Gastroesophageal sphincter (tissue), 3 donors: ENCODE data around the gene FOXL1.

Experiments used
- EP300 ChIP-seq: sonication (generic); formaldehyde crosslinking; IDR thresholded peaks from one replicate; pipeline ENCODE4 v1.6.1; 2017; ENCODE audit warnings: antibody characterized with exemption, mild to moderate bottlenecking
- POLR2A ChIP-seq, 2 donors: fragments of 450-650 bp; IDR thresholded peaks; one replicate each; pipeline ENCODE4 v1.6.1; 2017; ENCODE audit warnings: antibody characterized with exemption in 2 of 2, mild to moderate bottlenecking in 2 of 2, moderate library complexity in 1 of 2
- POLR2AphosphoS5 ChIP-seq: sonication (generic); formaldehyde crosslinking; IDR thresholded peaks from one replicate; pipeline ENCODE4 v1.6.1; 2017; ENCODE audit warnings: antibody characterized with exemption
- TF ChIP-seq, protein P1 (sequence below), 4 experiments: fragments of 200-600 bp in 2 of 4; fragments of 450-650 bp in 2 of 4; sonication (generic) in 1 of 4; IDR thresholded peaks; one replicate each; pipeline ENCODE4 v1.5.1; 2017 to 2019; ENCODE audit warnings: antibody characterized with exemption in 4 of 4, mild to moderate bottlenecking in 2 of 4, moderate library complexity in 2 of 4

DNA sequence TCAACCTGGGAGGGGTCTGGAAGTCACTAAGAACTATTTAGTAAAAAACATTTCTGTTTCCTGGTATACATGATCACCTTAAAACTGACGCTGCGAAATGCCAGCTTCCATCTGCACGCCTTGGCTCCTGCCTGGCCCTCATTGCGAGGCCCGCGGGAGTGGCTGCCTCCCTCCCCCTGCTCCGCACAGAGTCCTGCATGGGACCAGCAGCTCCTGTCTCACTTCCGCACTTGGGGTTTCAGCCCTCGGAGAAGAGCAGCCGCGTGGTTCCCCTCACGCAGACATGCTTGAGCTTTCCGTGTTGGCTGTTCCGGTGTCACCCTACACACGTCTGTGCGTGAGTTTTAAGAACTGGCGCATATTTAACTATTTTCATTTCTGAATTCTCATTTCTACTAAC, 41.7 kb upstream of the FOXL1 start:
- TF ChIP-seq EP300 (no peak), POLR2A (IDR thresholded peaks at IDR 0.05) (no peak), POLR2AphosphoS5 (no peak)
- TF ChIP-seq, protein P1, sequence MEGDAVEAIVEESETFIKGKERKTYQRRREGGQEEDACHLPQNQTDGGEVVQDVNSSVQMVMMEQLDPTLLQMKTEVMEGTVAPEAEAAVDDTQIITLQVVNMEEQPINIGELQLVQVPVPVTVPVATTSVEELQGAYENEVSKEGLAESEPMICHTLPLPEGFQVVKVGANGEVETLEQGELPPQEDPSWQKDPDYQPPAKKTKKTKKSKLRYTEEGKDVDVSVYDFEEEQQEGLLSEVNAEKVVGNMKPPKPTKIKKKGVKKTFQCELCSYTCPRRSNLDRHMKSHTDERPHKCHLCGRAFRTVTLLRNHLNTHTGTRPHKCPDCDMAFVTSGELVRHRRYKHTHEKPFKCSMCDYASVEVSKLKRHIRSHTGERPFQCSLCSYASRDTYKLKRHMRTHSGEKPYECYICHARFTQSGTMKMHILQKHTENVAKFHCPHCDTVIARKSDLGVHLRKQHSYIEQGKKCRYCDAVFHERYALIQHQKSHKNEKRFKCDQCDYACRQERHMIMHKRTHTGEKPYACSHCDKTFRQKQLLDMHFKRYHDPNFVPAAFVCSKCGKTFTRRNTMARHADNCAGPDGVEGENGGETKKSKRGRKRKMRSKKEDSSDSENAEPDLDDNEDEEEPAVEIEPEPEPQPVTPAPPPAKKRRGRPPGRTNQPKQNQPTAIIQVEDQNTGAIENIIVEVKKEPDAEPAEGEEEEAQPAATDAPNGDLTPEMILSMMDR (IDR thresholded peaks at IDR 0.05): no peak
